ENCODE results near the gene DKKL1.
"Not testable (repeated sequence)": the region's sequence is repeated elsewhere in the genome, so short reads cannot be mapped to it uniquely, and the experiment has no call there.

DKKL1 gene

DNA sequence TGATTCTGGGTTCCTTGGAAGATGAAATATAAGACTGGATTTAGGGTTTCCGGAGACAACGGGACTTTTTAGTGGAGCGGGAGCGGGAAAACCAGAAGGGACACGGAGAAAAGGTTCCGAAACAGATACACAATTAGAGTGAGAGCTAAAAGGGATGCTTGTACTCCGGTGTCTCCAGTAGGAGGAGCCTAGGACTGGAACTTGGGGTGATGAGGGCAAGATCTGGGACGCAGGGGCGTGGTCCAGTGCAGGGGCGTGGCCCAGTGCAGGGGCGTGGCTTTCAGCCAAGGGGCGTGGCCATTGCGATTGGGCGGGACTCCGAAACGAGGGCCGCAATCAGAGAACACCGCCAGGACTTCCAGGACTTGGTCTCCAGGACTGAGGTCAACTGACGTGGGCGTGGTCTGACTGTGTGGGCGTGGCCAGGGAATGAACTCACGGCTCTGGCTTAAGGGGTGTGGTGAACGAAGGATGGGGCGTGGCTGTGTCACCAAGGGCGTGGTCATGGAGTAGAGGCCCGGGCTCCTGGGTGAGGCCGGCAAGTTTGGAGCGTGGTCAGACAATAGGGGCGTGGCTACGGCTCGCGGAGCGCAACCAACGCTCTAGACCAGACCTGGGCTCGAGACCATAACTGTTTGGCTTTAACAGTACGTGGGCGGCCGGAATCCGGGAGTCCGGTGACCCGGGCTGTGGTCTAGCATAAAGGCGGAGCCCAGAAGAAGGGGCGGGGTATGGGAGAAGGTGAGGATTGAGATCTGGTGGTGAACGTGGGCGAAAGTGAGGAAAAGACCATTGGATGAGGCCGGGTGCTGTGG lies at the start of gene DKKL1:
Gene DKKL1 (plus strand): TSS at position 610 of the 815 bp plus-strand sequence. CDS start 122 bp downstream, at position 732.
- peak; percentile 93 for DNase-seq

- DNase-seq, result no peak
Observed at GRCh38 chr19:49315111-49315510, 48.6 kb upstream of the DKKL1 start.

DNA sequence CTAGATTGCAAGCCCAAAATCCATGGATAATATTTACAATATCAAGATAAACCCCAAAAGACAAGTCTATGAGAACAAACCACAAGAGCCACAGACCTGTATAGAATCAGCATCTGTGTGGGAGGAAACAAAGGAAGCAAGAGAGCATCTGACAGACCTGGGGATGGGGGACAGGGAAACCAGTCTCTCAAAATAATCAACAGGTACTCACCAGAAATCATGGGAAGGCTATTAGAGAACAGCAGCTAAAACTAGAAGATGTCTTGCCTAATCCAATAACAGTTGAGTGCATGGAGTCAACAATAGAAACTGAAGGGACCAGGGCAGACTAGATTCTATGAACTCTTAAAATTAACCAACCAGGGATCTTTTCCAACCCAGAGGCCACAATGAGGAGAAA lies 47.4 kb upstream of the DKKL1 start:
- no peak for DNase-seq

DNA sequence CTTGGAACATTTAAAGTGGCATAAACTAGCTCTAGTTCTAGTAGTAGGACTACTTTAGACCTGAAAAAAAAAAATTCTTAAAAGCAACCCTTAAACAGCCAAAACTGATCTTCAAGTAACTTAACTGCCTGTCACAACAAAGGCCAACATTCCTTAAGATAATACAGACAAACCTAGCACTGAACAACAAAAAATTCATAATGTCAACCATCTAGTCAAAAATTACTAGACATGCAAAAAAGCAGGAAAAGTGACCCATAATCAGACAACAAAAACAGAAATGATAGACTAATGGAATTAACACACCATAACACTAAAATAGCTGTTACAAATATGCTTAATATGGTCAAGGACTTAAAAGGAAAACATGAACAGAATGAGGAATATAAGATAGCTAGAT lies 45.4 kb upstream of the DKKL1 start:
- no peak for DNase-seq

GRCh38 chr19:49324801-49325576 lies 38.7 kb upstream of the DKKL1 start, which contains the start of gene SLC6A16:
Gene SLC6A16 (minus strand): TSS chr19:49325191. CDS start chr19:49311347, 13,844 bp downstream.
- DNase-seq, result no peak

- not testable (repeated sequence) for DNase-seq
Observed at GRCh38 chr19:49325756-49326155, 37.9 kb upstream of the DKKL1 start.

DNA sequence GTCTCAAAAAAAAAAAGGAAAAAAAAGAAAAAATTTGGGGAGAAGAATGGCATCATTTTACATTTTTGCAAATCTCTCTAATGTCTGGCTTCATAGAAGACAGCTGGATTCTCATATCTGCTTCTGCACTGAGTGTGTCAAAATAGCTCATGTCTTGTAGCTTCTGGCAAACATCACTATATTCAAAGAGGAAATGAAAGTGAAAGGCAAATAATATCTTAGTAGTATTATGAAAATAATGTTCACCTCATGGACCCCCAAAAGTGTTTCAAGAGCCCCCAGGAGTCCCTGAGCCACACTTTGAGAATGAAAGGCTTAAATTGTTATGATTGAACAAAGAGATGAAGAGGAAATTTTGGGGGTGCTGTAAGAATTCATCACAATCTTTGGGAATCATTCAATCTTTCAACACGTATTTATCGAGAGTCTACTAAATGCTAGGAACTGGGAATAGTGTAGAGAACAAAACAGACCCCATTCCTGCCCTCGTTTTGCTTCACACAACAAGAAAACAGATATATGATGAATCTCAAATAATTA lies 37.4 kb upstream of the DKKL1 start:
- no peak for DNase-seq

GRCh38 chr19:49327878-49328544 lies 35.7 kb upstream of the DKKL1 start:
- peak; percentile 68 for DNase-seq

- DNase-seq, result no peak
Observed at GRCh38 chr19:49328741-49329140, 34.9 kb upstream of the DKKL1 start.

DNA sequence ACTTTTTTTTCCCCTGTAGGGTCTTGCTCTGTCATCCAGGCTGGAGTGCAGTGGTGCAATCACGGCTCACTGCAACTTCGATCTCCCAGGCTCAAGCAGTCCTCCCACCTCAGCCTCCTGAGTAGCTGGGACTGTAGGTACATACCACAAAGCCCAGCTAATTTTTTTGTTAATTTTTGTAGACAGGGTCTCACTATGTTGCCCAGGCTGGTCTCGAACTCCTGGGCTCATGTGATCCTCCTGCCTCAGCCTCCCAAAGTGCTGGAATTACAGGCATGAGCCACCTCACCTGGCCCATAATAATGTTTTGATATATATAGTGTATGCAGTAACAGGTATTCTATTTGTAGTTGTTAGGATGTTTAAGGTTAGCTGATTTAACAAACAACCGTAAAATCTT lies 32.5 kb upstream of the DKKL1 start:
- not testable (repeated sequence) for DNase-seq

DNA sequence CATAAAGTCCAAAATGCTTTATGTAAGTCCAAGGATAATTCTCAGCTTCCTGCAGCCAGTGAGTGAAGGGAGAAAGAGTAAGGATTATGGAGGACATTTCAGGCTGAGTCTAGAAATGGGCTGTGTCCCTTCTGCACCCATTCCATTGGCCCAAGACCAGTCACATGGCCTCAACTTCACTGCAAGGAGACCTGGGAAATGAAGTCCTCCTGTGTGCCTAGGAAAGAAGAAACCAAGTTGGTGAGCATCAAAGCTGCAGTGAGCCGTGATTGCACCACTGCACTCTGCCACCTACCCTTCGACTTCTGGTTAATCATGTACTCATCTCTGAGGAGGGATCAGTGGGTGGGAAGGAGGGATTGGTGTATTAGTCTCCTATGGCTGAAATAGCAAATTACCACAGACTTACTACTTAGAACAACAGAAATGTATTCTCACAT lies 32.0 kb upstream of the DKKL1 start:
- DNase-seq, result peak; percentile 77

GRCh38 chr19:49332691-49333417 lies 30.8 kb upstream of the DKKL1 start:
- not testable (repeated sequence) for DNase-seq

DNA sequence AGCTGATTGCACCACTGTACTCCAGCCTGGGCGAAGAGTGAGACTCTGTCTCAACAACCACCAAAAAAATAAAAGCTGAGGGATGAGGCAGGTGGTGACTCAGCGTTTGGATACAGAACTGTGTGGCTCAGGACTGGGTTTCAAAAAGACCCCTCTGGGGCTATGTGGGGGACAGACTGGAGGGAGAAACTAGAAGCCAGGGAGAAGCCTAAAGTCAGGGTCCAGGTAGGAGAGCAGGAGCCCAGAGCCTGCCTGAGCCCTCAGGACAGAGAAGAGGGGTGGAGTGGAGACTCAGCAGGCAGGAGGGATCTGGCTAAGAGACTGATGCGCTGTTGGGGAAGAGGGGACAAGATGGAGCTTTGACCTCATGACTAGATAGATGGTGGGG lies 30.3 kb upstream of the DKKL1 start:
- DNase-seq, result peak; percentile 32

GRCh38 chr19:49333811-49334288 lies 29.8 kb upstream of the DKKL1 start:
- peak; percentile 74 for DNase-seq

DNA sequence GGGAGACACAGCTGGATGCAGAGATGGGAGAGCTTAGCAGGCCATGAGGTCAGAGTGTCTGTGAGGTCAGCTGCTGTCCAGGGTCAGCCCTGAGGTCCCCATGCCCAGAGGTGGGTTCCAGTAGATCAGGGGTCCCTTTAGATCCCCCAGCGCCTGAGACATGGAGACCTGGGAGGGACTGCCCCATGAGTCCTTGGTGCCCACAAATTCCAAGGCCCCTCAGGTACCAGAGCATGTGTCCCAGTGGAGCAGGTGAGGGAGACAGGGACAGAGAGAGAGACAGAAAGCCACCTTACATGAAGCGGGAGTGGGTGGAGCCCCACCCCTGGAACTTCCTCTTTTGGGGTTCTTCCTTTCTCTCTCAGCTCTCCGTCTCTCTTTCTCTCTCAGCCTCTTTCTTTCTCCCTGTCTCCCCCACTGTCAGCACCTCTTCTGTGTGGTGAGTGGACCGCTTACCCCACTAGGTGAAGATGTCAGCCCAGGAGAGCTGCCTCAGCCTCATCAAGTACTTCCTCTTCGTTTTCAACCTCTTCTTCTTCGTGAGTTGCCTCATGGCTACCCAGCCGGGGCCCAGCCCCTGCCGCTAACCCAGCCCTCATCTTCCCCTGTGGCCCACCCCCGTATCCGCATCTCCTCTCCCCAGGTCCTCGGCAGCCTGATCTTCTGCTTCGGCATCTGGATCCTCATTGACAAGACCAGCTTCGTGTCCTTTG lies 28.4 kb upstream of the DKKL1 start, which contains the start of gene CD37:
Gene CD37 (plus strand): TSS at position 336 of the 713 bp plus-strand sequence. CDS start 135 bp downstream, at position 471.
- DNase-seq, result peak; percentile 66

GRCh38 chr19:49335784-49336481 lies 27.7 kb upstream of the DKKL1 start:
- DNase-seq, result peak; percentile 18

- DNase-seq, result no peak
Observed at GRCh38 chr19:49336482-49337266, 27.0 kb upstream of the DKKL1 start.

GRCh38 chr19:49337267-49338022 lies 26.2 kb upstream of the DKKL1 start:
- DNase-seq, result no peak
